ENCODE data around the gene CSKMT.
"Not testable (repeated sequence)": the region's sequence is repeated elsewhere in the genome, so short reads cannot be mapped to it uniquely, and the experiment has no call there.

DNA sequence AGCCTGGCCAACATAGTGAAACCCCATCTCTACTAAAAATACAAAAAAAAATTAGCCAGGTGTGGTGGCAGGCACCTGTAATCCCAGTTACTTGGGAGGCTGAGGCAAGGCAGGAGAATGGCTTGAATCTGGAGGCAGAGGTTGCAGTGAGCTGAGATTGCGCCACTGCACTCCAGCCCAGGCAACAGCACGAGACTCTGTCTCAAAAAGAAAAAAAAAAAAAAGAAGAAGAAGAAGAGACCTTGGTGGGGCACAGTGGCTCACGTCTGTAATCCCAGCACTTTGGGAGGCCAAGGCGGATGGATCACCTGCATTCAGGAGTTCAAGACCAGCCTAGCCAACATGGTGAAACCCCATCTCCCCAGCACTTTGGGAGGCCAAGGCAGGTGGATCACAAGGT, 38.8 kb downstream of the CSKMT start:
- TF ChIP-seq POLR2A (IDR thresholded peaks at IDR 0.05), result not testable (repeated sequence)
- TF ChIP-seq, protein P1, sequence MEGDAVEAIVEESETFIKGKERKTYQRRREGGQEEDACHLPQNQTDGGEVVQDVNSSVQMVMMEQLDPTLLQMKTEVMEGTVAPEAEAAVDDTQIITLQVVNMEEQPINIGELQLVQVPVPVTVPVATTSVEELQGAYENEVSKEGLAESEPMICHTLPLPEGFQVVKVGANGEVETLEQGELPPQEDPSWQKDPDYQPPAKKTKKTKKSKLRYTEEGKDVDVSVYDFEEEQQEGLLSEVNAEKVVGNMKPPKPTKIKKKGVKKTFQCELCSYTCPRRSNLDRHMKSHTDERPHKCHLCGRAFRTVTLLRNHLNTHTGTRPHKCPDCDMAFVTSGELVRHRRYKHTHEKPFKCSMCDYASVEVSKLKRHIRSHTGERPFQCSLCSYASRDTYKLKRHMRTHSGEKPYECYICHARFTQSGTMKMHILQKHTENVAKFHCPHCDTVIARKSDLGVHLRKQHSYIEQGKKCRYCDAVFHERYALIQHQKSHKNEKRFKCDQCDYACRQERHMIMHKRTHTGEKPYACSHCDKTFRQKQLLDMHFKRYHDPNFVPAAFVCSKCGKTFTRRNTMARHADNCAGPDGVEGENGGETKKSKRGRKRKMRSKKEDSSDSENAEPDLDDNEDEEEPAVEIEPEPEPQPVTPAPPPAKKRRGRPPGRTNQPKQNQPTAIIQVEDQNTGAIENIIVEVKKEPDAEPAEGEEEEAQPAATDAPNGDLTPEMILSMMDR (IDR thresholded peaks at IDR 0.05), result not testable (repeated sequence)

Data from Peyer's patch (tissue), 4 donors.